ENCODE results near the gene RNF144A.

GRCh38 chr2:6939071-6939470 lies 21.9 kb downstream of the RNF144A start:
- no peak for TF ChIP-seq CTCF (conservative IDR thresholded peaks at IDR 0.05; ENCODE audit: low read length)
- no peak for TF ChIP-seq EZH2phosphoT487 (IDR thresholded peaks at IDR 0.05; ENCODE audit: borderline replicate concordance)
